ENCODE results near the gene APCDD1.

DNA sequence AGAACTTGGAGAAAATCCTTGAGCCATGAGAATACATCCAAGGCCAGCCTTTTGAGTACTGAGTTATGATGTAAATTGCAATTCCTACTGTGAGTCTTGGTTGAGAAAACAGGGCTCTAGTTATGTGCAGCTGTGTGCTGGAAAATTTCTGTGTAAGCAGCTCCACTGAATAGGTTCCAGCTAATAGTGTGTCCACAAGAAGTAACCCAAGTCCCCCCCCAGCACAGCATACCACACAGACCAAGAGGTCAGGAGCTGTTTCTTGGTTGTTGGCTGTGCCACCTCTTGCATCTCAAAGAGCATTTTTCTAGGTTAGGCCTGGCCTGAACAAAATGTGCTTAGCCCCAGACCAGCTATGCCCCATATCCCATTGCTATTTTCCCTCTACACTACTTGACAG lies 36.8 kb upstream of the APCDD1 start:
- TF ChIP-seq, protein P1, sequence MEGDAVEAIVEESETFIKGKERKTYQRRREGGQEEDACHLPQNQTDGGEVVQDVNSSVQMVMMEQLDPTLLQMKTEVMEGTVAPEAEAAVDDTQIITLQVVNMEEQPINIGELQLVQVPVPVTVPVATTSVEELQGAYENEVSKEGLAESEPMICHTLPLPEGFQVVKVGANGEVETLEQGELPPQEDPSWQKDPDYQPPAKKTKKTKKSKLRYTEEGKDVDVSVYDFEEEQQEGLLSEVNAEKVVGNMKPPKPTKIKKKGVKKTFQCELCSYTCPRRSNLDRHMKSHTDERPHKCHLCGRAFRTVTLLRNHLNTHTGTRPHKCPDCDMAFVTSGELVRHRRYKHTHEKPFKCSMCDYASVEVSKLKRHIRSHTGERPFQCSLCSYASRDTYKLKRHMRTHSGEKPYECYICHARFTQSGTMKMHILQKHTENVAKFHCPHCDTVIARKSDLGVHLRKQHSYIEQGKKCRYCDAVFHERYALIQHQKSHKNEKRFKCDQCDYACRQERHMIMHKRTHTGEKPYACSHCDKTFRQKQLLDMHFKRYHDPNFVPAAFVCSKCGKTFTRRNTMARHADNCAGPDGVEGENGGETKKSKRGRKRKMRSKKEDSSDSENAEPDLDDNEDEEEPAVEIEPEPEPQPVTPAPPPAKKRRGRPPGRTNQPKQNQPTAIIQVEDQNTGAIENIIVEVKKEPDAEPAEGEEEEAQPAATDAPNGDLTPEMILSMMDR (IDR thresholded peaks at IDR 0.05) = no peak
- TF ChIP-seq POLR2A (IDR thresholded peaks at IDR 0.05) = no peak

Data from thyroid gland (tissue), 4 donors.